ENCODE data around the gene GREB1.

The GREB1 gene

GRCh38 chr2:11512431-11512830 is 21.4 kb upstream of the GREB1 start:
- no peak overlapping the region for H3K27ac ChIP-seq
- no peak for TF ChIP-seq CTCF (IDR thresholded peaks at IDR 0.05)
- H3K27me3 ChIP-seq = peaks cover 15% of the 10 kb centered on the region
- H3K36me3 ChIP-seq = no peaks in the 10 kb centered on the region
- no peaks in the 10 kb centered on the region for H3K4me1 ChIP-seq (ENCODE audit: control insufficient read depth in 1 of 2, insufficient read depth in 1 of 2, low read depth in 1 of 2, low read length in 1 of 2)
- H3K9me3 ChIP-seq = no peaks in the 10 kb centered on the region
- H3K4me3 ChIP-seq (ENCODE audit: low read depth in 1 of 2, low read length in 1 of 2) = no peak overlapping the region

- H3K4me1 ChIP-seq (ENCODE audit: control insufficient read depth in 1 of 2, insufficient read depth in 1 of 2, low read depth in 1 of 2, low read length in 1 of 2) = no peaks in the 10 kb centered on the region
- H3K27me3 ChIP-seq = peaks cover 15% of the 10 kb centered on the region
- H3K9me3 ChIP-seq = no peaks in the 10 kb centered on the region
- H3K36me3 ChIP-seq = no peaks in the 10 kb centered on the region
- no peak overlapping the region for H3K4me3 ChIP-seq (ENCODE audit: low read depth in 1 of 2, low read length in 1 of 2)
- TF ChIP-seq CTCF (IDR thresholded peaks at IDR 0.05) = no peak
- no peak overlapping the region for H3K27ac ChIP-seq
Observed at GRCh38 chr2:11513319-11513718, 20.5 kb upstream of the GREB1 start.

- Histone ChIP-seq H3K9me3 (no peaks in the 10 kb centered on the region), H3K36me3 (no peaks in the 10 kb centered on the region), H3K27me3 (peaks cover 15% of the 10 kb centered on the region), H3K4me3 (ENCODE audit: low read depth in 1 of 2, low read length in 1 of 2) (no peak overlapping the region), H3K4me1 (ENCODE audit: control insufficient read depth in 1 of 2, insufficient read depth in 1 of 2, low read depth in 1 of 2, low read length in 1 of 2) (no peaks in the 10 kb centered on the region), H3K27ac (no peak overlapping the region)
- TF ChIP-seq CTCF (IDR thresholded peaks at IDR 0.05) = no peak
Observed at GRCh38 chr2:11514081-11514730, 19.6 kb upstream of the GREB1 start.

GRCh38 chr2:11514904-11515303 is 18.9 kb upstream of the GREB1 start:
- no peaks in the 10 kb centered on the region for H3K9me3 ChIP-seq
- H3K27ac ChIP-seq = no peak overlapping the region
- H3K4me3 ChIP-seq (ENCODE audit: low read depth in 1 of 2, low read length in 1 of 2) = no peak overlapping the region
- no peaks in the 10 kb centered on the region for H3K36me3 ChIP-seq
- no peaks in the 10 kb centered on the region for H3K4me1 ChIP-seq (ENCODE audit: control insufficient read depth in 1 of 2, insufficient read depth in 1 of 2, low read depth in 1 of 2, low read length in 1 of 2)
- no peak for TF ChIP-seq CTCF (IDR thresholded peaks at IDR 0.05)
- H3K27me3 ChIP-seq = peaks cover 15% of the 10 kb centered on the region

GRCh38 chr2:11515490-11515981 is 18.3 kb upstream of the GREB1 start:
- Histone ChIP-seq H3K4me1 (ENCODE audit: control insufficient read depth in 1 of 2, insufficient read depth in 1 of 2, low read depth in 1 of 2, low read length in 1 of 2) (no peaks in the 10 kb centered on the region), H3K9me3 (no peaks in the 10 kb centered on the region), H3K27me3 (peaks cover 15% of the 10 kb centered on the region), H3K27ac (no peak overlapping the region), H3K4me3 (ENCODE audit: low read depth in 1 of 2, low read length in 1 of 2) (no peak overlapping the region), H3K36me3 (no peaks in the 10 kb centered on the region)
- TF ChIP-seq CTCF (IDR thresholded peaks at IDR 0.05) = no peak
